ENCODE data around the gene PTK7.
"Not testable (repeated sequence)": the region's sequence is repeated elsewhere in the genome, so short reads cannot be mapped to it uniquely, and the experiment has no call there.

The PTK7 gene

DNA sequence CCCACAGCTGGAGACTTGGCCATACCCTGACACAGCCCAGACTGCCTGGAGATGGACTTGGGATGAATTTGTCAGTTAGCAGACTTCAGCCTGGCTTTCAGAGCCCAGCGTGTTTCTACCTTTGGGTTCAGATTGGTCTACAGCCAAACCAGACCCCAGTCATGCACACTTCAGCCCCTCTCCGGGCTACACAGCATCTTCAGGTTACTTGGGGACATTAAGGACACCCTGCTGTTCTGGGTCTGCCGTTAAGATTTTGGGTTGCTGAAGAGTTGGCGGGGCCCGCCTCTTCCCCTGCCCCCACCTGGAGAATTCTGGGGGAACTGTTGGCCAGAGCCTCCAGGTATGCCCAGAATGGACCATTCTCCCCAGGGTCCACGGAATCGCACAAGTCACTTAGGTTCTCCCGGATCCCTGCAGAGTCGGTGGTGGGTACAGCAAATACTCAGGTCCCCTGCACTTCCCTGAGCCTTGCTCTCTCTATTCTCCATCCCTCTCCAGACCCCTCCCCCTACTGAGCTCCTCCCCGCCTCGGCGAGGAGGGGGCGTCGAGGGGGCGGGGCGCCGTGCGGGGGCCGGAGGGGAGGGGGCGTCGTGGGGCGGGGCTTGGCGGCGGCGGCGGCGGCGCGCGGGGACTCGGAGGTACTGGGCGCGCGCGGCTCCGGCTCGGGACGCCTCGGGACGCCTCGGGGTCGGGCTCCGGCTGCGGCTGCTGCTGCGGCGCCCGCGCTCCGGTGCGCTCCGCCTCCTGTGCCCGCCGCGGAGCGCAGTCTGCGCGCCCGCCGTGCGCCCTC, at the start of gene PTK7:
Gene PTK7, plus strand, starts transcription at position 645 of the 794 bp plus-strand sequence. CDS start 175 bp downstream, outside the sequence.
- DNase-seq, result peak in 1 of 4 experiments; percentile 20

DNA sequence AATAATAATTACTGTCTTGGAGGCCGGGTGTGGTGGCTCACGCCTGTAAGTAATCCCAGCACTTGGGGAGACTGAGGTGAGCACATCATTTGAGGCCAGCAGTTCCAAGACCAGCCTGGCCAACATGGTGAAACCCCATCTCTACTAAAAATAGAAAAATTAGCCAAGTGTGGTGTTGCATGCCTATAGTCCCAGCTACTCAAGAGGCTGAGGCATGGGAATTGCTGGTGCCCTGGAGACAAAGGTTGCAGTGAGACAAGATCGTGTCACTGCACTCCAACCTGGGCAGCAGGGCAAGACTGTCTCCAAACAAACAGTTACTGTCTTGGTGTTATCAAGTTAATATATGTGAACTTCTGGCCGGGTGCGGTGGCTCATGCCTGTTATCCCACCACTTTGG, 49.7 kb upstream of the PTK7 start:
- no peak for DNase-seq

DNA sequence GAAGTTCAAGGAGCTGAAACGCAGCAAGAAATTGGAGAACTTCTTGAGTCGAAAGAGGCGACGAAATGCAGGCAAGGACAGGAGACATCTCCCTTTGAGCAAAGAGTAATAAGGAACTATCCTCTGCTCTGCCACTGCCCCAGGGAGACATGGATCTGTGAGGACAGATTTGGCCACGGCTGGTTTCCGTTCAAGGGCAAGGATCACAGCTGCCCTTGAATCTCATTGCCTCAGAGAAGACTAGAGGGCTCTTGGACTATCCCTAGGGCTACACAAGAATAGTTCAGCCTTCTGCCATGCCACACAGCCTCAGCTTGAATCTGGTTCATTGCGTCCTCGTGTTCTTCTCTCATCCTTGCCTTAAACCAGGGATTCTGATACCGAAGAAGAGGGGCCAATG, 47.0 kb upstream of the PTK7 start:
- no peak for DNase-seq

DNA sequence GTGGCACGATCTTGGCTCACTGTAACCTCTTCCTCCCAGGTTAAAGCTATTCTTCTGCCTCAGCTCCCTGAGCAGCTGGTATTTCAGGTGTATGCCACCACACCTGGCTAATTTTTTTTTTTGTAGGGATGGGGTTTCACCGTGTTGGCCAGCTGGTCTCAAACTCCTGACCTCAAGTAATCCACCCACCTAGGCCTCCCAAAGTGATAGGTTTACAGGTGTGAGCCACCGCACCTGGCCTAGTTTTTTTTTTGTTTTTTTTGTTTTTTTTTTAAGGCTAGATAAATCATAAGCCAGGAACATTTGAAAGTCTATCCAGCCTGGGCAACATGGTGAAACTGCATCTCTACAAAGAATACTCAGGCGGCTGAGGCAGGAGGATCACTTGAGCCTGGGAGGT, 43.8 kb upstream of the PTK7 start:
- DNase-seq, result no peak

DNA sequence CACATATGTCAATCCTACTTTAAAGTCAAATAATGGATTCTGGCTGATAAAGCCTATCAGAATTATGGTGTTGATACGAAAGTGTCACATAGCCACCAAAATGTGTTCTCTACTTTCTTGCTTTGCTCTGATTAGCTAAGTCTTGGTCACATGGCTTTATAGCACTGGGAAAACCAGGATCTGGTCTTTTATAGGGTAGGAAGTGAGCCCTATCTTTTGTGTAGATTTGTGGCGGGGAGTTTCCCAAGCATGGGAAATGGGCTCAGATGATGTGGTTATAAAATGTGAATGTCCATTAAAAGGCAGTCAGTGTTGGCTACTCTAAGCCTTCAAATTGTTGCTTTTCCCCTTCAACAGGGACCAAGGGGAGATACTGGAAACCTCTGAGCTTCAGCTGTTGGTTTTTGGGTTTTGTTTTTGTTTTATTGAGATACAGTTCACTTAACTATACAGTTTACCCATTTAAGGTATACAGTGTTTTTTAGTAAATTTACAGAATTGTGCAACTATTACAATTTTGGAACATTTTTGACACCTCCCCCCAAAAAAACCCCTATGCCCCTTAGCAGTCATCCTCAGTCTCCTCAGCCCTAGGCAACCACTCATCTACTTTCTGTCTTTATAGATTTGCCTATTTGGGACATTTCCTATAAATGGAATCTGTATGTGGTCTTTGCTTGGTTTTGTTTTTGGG, 42.5 kb upstream of the PTK7 start:
- DNase-seq, result no peak

- DNase-seq, result no peak
Measured at GRCh38 chr6:43034190-43034525, 42.0 kb upstream of the PTK7 start.

- no peak for DNase-seq
Measured at GRCh38 chr6:43035495-43036194, 40.5 kb upstream of the PTK7 start.

GRCh38 chr6:43036712-43037111, 39.4 kb upstream of the PTK7 start:
- DNase-seq, result no peak

DNA sequence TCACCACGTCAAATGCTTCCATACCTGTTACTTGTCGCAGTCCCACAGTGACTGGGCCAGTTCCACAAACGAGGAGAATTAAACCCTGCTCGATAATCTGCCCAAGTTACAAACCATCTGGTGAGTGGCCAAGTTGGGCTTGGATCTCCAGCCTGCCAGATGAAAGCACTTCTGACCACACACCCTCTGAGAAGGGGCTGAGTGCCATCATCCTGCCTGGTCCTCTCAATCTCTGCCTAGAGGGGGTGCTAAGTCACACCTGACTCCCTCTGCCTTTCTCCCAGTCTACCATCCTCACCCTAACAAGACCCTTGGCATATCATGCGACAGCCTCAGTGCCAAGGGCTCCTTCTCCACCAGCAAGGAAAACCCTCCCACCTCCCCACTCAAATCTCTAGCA, 38.9 kb upstream of the PTK7 start:
- DNase-seq, result no peak

DNA sequence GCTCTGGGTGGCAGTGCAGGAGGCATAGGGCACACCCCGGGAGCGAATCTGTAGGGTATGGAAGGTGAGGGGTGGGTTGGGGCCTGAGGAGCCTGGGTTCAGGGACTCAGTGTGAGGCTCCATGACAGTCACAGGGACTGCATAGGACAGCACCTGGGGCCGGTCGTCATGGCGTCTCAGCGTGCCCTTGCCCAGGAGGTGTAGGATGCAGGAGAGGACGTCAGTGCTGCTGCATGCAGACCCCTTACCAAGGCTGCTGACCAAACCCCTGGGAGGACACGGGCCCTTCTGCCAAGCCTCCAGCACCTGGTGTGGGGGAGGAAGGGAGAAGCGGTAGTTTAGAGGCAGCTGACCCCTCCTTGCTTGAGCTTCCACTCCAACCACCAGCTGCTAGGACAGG, 38.4 kb upstream of the PTK7 start:
- no peak for DNase-seq

DNA sequence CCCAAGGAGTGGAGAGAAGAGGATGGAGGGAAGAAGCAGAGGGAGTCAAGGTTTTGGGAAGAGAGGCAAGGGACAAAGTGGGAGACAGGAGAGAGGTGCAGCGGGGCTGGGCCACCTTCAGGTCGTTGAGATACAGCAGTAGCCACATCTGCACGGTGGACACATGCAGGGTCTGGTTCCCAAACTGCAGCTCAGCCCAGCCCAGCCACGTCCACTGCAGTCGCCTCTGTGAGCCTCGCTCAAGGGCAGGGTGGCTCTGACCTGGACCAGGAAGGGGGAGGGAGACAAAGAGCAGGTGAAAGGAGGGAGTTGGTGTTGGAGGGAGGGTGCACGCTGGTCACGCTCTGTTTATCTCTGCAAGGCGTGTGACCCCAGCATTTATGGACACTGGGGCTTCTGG, 37.4 kb upstream of the PTK7 start:
- no peak for DNase-seq

GRCh38 chr6:43040542-43041257, 35.4 kb upstream of the PTK7 start:
- no peak for DNase-seq

DNA sequence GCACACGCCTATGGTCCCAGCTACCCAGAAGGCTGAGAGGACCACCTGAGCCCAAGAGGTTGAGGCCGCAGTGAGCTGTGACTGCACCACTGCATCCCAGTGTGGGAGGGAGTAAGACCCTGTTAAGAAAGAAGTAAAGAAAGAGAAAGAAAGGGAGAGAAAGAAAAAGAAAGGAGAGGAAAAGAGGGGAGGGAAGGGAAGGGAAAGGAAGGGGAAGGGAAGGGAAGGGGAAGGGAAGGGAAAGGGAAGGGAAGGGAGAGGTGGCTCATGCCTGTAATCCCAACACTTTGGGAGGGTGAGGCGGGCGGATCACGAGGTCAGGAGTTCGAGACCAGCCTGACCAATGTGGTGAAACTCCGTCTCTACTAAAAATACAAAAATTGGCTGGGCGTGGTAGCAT, 34.6 kb upstream of the PTK7 start:
- not testable (repeated sequence) for DNase-seq

GRCh38 chr6:43043310-43043709, 32.8 kb upstream of the PTK7 start:
- no peak for DNase-seq

- DNase-seq, result no peak
Measured at GRCh38 chr6:43045371-43045930, 30.7 kb upstream of the PTK7 start.

DNA sequence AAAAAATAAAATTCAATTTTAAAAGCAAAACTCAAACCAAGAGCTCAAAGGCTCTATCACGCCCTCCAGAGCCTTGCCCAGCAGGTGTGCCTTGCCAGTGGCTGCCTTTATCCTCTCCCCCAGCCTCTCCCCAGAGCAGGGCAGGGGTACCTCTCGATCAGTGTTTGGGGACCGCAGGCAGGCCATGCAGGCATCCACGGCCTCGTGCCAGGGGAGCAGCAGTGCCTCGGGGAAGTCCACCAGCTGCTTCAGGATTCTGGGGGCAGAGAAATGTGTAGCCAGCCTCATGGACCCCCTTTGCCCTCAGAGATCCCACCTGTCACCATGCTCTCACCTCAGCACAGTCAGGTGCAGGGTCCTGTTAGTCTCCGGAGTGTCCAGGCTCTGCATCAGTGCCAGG, 28.1 kb upstream of the PTK7 start:
- no peak for DNase-seq

- DNase-seq, result no peak
Measured at GRCh38 chr6:43050981-43051380, 25.1 kb upstream of the PTK7 start.

GRCh38 chr6:43052225-43052841, 23.8 kb upstream of the PTK7 start:
- DNase-seq, result no peak

GRCh38 chr6:43052842-43053544, 23.1 kb upstream of the PTK7 start:
- peak in 1 of 4 experiments; percentile 29 for DNase-seq

GRCh38 chr6:43053545-43054205, 22.4 kb upstream of the PTK7 start, which contains the start of gene CUL7:
Gene CUL7, minus strand, starts transcription at chr6:43053851. Its CDS starts 1,063 bp downstream, at chr6:43052788.
- DNase-seq, result peak; percentile 64 to 86 (median 74)
